Right atrium auricular region (tissue), 2 donors: ENCODE measurements around the gene ST6GAL2. TPM values are rescaled to one million over a fixed set of nuclear protein-coding genes. Genes with fewer than 3 reads are reported as not detected.

ENCODE experiments used
- DNase-seq: peaks from one replicate; pipeline ENCODE4 v3.0.0-alpha.2; 2019; ENCODE audit warnings: low spot score
- H3K27ac ChIP-seq, 2 donors: fragments of 200-600 bp; sonication (generic); 1 replicate in 1 of 2; 2 replicates in 1 of 2; pipeline ENCODE4 v1.5.1; 2016 to 2019
- H3K27me3 ChIP-seq, 2 donors: fragments of 200-600 bp; sonication (generic); one replicate each; pipeline versions ENCODE4 v1.5.1 to v1.6.0; 2017 to 2019
- H3K36me3 ChIP-seq: fragments of 200-600 bp; sonication (generic); one replicate; pipeline ENCODE4 v1.5.1; 2016
- H3K4me1 ChIP-seq, 2 donors: fragments of 200-600 bp; sonication (generic); one replicate each; pipeline versions ENCODE4 v1.5.1 to v1.6.0; 2017 to 2019
- H3K4me3 ChIP-seq, 2 donors: fragments of 200-600 bp; sonication (generic); 1 replicate in 1 of 2; 2 replicates in 1 of 2; pipeline ENCODE4 v1.5.1; 2017 to 2019; ENCODE audit warnings: mild to moderate bottlenecking in 1 of 2, moderate library complexity in 1 of 2
- H3K9me3 ChIP-seq, 2 donors: fragments of 200-600 bp; sonication (generic); one replicate each; pipeline ENCODE4 v1.5.1; 2019
- total RNA-seq, 2 donors: library from RNA; depleted of rRNA; stranded (reverse); fragments of >200 nt; gene quantifications; one replicate each; pipeline ENCODE4 v1.1.0, GENCODE V29; 2016
- TF ChIP-seq, protein P1 (sequence below), 2 donors: fragments of 200-600 bp; sonication (generic); IDR thresholded peaks; one replicate each; pipeline ENCODE4 v1.5.1; 2019; ENCODE audit warnings: antibody characterized with exemption in 2 of 2

ST6GAL2 gene
- total RNA-seq, 2 donors from 2014 or later = 0.59 to 0.67 TPM

DNA sequence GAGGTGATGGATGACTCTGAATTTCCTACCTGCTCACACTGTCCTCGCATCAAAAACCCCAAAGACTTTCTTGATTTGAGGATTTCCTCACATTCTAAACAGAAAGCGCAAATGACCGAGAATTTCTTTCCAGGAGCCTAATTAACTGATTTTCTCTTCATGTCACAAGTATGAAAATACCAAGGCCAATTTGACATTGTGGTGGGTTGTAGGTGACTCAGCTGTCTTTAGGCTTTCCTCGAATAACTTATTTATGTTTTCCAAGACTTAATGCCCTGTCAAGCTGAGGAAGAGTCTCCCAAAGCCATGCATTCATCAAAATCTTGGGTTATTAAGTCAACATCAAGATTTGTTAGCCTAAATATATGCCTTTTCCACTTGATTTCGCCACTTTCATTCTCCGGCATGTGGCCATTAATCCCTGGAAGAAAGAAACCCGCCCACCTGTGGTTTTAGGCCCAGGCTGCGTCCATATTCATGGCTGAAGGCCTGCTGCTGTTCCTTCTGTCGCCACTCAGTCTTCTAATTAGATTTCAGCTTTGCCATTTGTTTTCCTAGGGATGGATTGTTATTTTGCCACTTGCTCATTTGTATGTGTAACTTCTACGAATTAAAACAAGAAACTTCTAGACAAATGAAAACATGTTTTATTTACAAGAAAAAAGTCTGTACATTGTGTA, 84.9 kb downstream of the ST6GAL2 start:
- Histone ChIP-seq H3K4me1 (no peaks in the 10 kb centered on the region), H3K36me3 (no peaks in the 10 kb centered on the region), H3K27me3 (no peaks in the 10 kb centered on the region), H3K9me3 (no peaks in the 10 kb centered on the region), H3K4me3 (no peak overlapping the region), H3K27ac (no peak overlapping the region)
- TF ChIP-seq, protein P1, sequence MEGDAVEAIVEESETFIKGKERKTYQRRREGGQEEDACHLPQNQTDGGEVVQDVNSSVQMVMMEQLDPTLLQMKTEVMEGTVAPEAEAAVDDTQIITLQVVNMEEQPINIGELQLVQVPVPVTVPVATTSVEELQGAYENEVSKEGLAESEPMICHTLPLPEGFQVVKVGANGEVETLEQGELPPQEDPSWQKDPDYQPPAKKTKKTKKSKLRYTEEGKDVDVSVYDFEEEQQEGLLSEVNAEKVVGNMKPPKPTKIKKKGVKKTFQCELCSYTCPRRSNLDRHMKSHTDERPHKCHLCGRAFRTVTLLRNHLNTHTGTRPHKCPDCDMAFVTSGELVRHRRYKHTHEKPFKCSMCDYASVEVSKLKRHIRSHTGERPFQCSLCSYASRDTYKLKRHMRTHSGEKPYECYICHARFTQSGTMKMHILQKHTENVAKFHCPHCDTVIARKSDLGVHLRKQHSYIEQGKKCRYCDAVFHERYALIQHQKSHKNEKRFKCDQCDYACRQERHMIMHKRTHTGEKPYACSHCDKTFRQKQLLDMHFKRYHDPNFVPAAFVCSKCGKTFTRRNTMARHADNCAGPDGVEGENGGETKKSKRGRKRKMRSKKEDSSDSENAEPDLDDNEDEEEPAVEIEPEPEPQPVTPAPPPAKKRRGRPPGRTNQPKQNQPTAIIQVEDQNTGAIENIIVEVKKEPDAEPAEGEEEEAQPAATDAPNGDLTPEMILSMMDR (IDR thresholded peaks at IDR 0.05) = no peak
- no peak for DNase-seq

DNA sequence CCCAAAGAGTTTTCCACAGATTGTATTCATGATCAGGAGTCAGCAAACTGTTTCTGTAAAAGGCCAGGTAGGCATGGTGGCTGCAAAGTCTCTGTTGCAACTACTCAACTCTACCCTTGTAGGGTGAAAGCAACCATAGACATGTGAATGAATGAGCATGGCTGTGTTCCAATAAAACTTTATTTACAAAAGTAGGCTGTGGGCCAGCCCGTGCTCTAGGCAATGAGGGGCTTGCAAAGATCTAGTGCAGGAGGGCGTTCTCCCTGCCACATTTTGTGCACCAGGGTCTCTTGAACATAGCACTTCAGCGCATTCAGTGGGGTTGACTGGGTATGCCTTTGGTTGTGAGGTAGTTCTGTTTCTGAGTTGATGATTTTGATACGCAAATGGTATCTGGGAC, 85.8 kb downstream of the ST6GAL2 start:
- DNase-seq = no peak
- no peak overlapping the region for H3K27ac ChIP-seq
- H3K9me3 ChIP-seq = no peaks in the 10 kb centered on the region
- H3K27me3 ChIP-seq = no peaks in the 10 kb centered on the region
- H3K36me3 ChIP-seq = no peaks in the 10 kb centered on the region
- TF ChIP-seq, protein P1 (IDR thresholded peaks at IDR 0.05) = no peak
- no peak overlapping the region for H3K4me3 ChIP-seq
- no peaks in the 10 kb centered on the region for H3K4me1 ChIP-seq

DNA sequence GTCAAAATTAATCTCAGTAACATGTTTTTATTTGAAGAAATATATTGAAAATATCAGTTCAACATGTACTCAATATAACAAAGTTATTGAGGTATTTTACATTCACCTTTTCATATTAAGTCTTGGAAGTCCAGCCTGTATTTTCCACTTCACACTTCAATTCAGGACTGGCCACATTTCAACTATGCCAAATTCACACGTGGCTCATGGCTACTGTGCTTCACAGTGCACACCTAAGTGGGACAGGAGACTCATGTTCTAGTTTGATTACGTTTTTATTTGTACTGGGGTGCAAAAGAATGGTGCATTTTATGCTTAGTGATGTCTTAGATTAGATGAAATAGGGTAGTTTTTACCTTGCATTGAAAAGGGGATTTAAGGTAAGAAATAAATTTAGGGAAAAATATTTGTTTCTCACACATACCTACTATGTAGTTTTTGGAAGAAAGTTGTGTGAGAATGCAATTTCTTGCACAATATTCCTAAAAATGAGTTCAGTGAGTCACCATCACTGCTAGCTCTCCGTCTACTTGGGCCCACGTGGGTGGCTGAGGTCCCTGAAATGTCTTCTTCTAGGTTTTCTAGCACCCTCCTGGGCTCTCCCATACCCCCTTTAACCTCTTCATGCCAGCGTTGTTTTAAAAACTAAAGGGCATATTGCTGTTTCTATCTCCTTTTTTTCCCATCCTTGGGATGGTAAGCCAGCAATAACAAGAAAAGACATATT, 87.0 kb downstream of the ST6GAL2 start:
- H3K9me3 ChIP-seq = no peaks in the 10 kb centered on the region
- no peaks in the 10 kb centered on the region for H3K36me3 ChIP-seq
- no peak for DNase-seq
- no peak overlapping the region for H3K27ac ChIP-seq
- H3K27me3 ChIP-seq = no peaks in the 10 kb centered on the region
- no peaks in the 10 kb centered on the region for H3K4me1 ChIP-seq
- TF ChIP-seq, protein P1 (IDR thresholded peaks at IDR 0.05) = no peak
- no peak overlapping the region for H3K4me3 ChIP-seq

DNA sequence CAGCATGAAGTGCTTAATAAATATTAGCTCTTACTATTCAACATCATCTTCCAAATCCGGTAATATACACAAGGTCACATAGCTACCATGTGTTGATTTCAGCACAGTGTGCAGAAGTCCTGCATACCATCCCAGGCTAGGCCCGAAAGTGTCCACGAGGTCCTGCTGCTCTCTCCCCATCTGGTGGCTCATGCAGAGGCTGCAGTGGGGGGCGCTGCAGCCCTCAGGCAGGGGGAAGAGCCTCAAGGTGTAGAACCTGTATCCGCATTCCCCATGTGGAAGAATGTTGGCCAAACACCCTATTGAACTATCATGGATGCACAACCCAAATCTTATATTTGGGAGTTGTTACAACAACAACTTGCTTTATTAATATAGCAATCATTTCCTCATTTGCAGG, 88.5 kb downstream of the ST6GAL2 start:
- no peak for DNase-seq
- TF ChIP-seq, protein P1 (IDR thresholded peaks at IDR 0.05) = no peak

DNA sequence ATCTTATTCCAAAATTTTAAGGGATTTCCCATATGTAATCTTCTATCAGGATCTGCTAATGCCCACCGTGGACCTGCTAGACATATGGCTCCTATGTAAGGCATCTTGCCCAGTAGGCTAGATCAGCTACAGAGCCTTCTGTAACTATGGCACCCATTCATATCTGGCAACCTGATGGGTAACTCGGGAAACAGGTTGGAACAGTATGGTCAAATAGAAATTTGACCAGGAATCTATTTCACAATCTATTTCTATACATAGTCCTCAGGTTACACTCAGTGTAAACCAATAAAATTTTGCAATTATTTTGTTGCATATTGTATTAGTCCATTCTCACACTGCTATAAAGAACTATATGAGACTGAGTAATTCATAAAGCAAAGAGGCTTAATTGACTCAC, 93.3 kb downstream of the ST6GAL2 start:
- H3K9me3 ChIP-seq = no peaks in the 10 kb centered on the region
- TF ChIP-seq, protein P1 (IDR thresholded peaks at IDR 0.05) = no peak
- no peaks in the 10 kb centered on the region for H3K36me3 ChIP-seq
- no peak for DNase-seq
- no peak overlapping the region for H3K4me3 ChIP-seq
- no peaks in the 10 kb centered on the region for H3K4me1 ChIP-seq
- no peak overlapping the region for H3K27ac ChIP-seq
- no peaks in the 10 kb centered on the region for H3K27me3 ChIP-seq

More for the DNA sequence above, 88.5 kb downstream of the ST6GAL2 start:
- H3K36me3 ChIP-seq = no peaks in the 10 kb centered on the region
- H3K27ac ChIP-seq = no peak overlapping the region
- H3K9me3 ChIP-seq = no peaks in the 10 kb centered on the region
- H3K27me3 ChIP-seq = no peaks in the 10 kb centered on the region
- H3K4me1 ChIP-seq = no peaks in the 10 kb centered on the region
- no peak overlapping the region for H3K4me3 ChIP-seq
